GM21786 (cell line): ENCODE results near the gene CDC23.
"Not testable (repeated sequence)": the region's sequence is repeated elsewhere in the genome, so short reads cannot be mapped to it uniquely, and the experiment has no call there.

Experiments used
- ATAC-seq: cut with Tn5 transposase; IDR thresholded peaks from one replicate; pipeline ENCODE4 v1.9.1; 2021; ENCODE audit not compliant: unreplicated experiment

Gene CDC23

DNA sequence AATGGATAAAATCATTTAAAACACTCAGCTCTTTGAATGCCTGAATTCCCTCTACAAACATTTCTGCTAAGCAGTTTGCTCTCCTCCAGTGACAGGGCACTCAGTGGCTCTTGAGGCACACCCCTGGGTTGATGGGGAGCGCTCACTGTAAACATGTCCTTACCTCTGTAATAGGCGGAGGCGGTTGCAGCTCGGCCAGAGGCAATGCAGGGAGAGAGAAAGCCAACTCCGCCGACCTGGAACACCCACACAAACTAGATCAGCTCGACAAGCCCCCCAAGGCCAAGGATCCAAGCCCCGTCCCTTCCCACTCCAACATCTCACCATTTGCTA lies 329 bp downstream of the CDC23 start:
- ATAC-seq = no peak

DNA sequence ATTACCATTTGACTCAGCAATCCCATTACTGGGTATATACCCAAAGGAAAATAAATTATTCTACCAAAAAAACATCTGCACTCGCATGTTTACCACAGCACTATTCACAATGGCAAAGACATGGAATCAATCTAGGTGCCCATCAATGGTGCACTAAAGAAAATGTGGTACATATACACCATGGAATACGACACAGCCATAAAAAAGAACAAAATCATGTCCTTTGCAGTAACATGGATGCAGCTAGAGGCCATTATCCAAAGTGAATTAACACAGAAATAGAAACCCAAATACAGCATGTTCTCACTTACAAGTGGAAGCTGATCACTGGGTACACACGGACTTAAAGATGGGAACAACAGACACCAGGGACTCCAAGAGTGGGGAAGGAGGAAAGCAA lies 2.1 kb downstream of the CDC23 start:
- ATAC-seq = no peak

GRCh38 chr5:138193859-138194258 lies 19.3 kb downstream of the CDC23 start:
- ATAC-seq = not testable (repeated sequence)

DNA sequence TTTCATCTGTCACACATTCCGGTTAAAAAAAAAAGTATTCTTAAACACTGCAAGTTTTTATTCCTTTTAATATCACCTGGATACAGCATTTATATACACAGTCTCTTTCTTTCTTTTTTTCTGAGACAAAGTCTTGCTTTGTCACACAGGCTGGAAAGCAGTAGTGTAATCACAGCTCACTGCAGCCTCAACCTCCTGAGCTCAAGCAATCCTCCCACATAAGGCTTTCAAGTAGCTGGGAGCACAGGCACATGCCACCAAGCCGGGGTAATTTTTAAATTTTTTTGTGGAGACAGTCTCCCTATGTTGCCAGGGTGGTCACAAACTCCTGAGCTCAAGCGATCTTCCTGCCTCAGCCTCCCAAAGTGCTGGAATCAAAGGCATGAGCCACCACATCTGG lies 20.3 kb downstream of the CDC23 start:
- no peak for ATAC-seq

DNA sequence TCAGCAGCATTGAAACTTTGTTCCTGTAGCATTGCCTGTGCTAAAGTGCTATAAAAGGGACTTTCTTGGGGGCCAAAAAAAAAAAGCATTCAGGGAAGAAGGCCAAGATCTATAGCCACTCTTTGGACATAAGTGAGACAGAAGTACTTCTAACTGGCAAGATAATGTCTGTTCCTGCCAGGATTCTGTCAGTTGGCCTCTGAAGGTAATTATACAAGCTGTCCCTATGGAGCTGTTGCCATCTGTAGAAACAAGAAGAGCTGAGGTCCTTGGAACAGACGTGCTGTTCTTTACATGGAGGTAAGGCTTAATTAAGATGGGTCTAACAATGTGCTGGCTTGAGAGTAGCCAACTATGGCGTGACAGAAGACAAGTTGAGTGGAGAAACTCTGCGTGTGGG lies 24.5 kb downstream of the CDC23 start:
- ATAC-seq = no peak

DNA sequence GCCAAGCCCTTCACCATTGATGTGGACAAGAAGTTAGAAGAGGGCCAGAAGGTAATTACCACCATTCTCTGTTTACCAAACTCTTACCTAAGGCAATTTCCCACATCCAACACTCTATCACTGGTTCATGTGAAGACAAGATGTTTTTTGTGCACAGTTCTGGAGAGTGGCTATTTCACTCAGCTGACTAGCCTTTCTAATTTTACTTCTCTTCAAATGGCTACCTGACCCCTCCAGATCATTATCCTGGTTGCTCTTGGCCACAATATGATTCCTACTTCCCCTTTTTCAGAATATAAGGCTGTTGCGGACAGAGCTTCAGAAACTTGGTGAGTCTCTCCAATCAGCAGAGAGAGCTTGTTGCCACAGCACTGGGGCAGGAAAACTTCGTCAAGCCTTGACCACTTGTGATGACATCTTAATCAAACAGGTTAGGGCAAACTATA lies 27.1 kb downstream of the CDC23 start:
- ATAC-seq = no peak

DNA sequence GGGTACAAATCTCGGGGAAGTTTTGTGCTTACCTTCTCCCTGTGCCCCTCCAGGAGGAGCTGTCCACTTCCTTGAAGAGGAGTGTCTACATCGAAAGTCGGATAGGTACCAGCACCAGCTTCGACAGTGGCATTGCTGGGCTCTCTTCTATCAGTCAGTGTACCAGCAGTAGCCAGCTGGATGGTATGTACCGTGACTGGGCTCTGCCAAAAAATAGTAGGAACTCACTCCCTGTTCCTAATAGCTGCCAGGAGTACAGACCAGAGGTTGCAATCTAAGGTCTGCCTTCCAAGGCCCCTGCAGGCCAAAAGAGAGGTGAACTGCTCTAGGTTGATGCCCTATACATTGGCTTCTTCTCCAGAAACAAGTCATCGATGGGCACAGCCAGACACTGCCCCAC lies 30.3 kb downstream of the CDC23 start:
- no peak for ATAC-seq

GRCh38 chr5:138180841-138181240 lies 32.3 kb downstream of the CDC23 start:
- ATAC-seq = no peak

- ATAC-seq = no peak
These were observed 32.8 kb downstream of the CDC23 start for GRCh38 chr5:138180183-138180782.

GRCh38 chr5:138179277-138179857 lies 33.8 kb downstream of the CDC23 start:
- no peak for ATAC-seq

- ATAC-seq = peak; percentile 84
These were observed 34.4 kb downstream of the CDC23 start, which contains the start of the genes BRD8 and KIF20A for GRCh38 chr5:138178516-138179276. TSS of gene BRD8 (minus strand) at chr5:138178630. CDS start at chr5:138178614, 16 bp downstream. TSS of gene KIF20A (plus strand) at chr5:138179112. CDS start at chr5:138179681, 569 bp downstream.

- no peak for ATAC-seq
These were observed 35.1 kb downstream of the CDC23 start for GRCh38 chr5:138177941-138178515.

DNA sequence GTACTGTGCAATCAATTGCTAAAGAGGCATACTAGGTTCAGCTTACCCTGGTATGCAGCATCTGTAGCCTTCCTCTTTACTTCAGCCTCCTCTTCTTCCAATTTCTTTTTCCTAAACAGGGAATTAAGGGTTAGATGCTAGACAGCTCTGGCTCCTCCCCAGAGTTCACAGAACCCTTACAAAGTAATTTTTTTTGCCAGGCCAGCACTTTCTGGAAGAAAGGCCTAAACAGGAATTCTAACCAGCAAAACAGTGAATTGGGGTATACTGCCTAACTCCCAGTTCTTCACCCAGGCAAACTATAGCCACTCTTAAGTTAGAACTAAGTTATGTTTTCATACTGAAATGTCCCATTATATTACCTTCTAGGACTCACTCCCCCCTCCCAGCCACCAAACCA lies 42.8 kb downstream of the CDC23 start:
- no peak for ATAC-seq

GRCh38 chr5:138169124-138169523 lies 44.0 kb downstream of the CDC23 start:
- no peak for ATAC-seq

GRCh38 chr5:138163721-138164120 lies 49.4 kb downstream of the CDC23 start:
- no peak for ATAC-seq

- ATAC-seq = no peak
These were observed 52.4 kb downstream of the CDC23 start for GRCh38 chr5:138160706-138161105.

DNA sequence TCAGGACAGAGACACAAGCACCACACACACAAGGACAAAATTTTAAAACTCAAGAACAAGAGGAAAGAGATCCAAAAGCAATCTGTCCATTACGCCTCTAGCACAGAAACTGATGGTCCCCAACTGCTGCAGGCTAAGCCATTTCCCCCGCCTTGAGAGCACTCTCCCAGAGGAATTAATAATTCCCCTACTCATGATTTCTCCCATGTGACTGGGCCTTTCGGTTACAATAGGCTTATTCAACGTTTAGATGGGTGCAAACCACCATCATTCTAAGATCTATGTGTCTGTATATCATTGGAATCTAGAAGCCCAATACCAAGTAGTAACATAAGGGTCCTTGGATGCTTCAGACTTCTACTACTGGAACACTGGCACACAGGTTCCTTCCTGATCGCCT lies 53.5 kb downstream of the CDC23 start:
- ATAC-seq = no peak

- no peak for ATAC-seq
These were observed 55.5 kb downstream of the CDC23 start for GRCh38 chr5:138157626-138158025.

DNA sequence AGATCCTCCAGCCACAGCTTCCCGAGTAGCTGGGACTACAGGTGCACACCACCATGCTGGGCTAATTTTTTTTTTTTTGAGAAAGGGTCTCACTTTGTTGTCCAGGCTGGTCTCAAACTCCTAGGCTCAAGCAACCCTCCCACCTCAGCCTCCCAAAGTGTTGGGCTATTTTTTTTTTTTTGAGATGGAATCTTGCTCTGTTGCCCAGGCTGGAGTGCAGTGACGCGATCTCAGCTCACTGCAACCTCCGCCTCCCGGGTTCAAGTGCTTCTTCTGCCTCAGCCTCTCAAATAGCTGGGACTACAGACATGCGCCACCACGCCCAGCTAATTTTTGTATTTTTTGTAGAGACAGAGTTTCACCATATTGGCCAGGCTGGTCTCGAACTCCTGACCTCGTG lies 57.1 kb downstream of the CDC23 start:
- not testable (repeated sequence) for ATAC-seq

GRCh38 chr5:138149530-138149929 lies 63.6 kb downstream of the CDC23 start:
- ATAC-seq = no peak

DNA sequence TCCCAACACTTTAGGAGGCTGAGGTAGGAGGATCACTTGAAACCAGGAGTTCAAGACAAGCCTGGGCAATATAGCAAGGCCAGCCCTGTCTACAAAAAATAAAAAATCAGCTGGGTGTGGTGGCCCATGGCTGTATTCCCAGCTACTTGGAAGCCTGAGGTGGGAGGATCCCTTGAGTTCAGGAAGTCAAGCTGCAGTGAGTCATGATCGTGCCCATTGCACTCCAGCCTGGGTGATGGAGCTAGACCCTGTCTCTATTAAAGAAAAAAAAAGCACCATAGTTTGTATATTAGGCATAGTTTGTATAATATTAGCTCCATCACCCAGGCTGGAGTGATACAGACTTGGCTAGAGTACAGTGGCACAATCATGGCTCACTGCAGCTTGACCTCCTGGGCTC lies 64.3 kb downstream of the CDC23 start:
- ATAC-seq = no peak

- not testable (repeated sequence) for ATAC-seq
These were observed 69.5 kb downstream of the CDC23 start for GRCh38 chr5:138143578-138143977.
